H1 (cell line): ENCODE measurements around the gene VSTM2B. TPM values are rescaled to one million over a fixed set of nuclear protein-coding genes. Genes with fewer than 3 reads are reported as not detected.

Experiments used
- CTCF ChIA-PET: fragments of 300-600 bp; sonication (Branson Sonifier 250); formaldehyde crosslinking; loops from one replicate; lab custom pipeline; 2021; ENCODE audit not compliant: partially characterized antibody; lab: Charles Lee
- POLR2A ChIA-PET: fragments of 300-600 bp; sonication (Branson Sonifier 250); formaldehyde crosslinking; loops from one replicate; lab custom pipeline; 2021; ENCODE audit warnings: inconsistent platforms; ENCODE audit not compliant: partially characterized antibody; lab: Charles Lee
- DNase-seq, 2 experiments: peaks; one replicate each; pipeline versions ENCODE4 v3.0.0 to v3.0.0-alpha.2; 2010 to 2022; ENCODE audit warnings: low spot score in 2 of 2, low read depth in 1 of 2, mixed read lengths in 1 of 2
- FAIRE-seq: peaks from 2 replicates; lab custom pipeline; 2011; peaks lifted over from hg19 to GRCh38; lab: Jason Lieb, UNC
- H2AFZ ChIP-seq: 2 replicates; pipeline ENCODE4 v1.8.1; 2012; ENCODE audit warnings: low read length, inconsistent platforms
- H2AK5ac ChIP-seq: 2 replicates; pipeline ENCODE4 v1.6.1; 2013; ENCODE audit warnings: low read depth, low read length
- H2BK120ac ChIP-seq: replicated peaks from 2 replicates; pipeline ENCODE3; 2013; ENCODE audit warnings: low read depth, low read length, inconsistent platforms
- H2BK12ac ChIP-seq: 2 replicates; pipeline ENCODE4 v1.6.1; 2013; ENCODE audit warnings: low read depth, low read length
- H2BK15ac ChIP-seq: 2 replicates; pipeline ENCODE4 v1.6.1; 2013; ENCODE audit warnings: low read length
- H2BK20ac ChIP-seq: 2 replicates; pipeline ENCODE4 v1.6.1; 2013; ENCODE audit warnings: low read length
- H2BK5ac ChIP-seq: 2 replicates; pipeline ENCODE4 v1.6.1; 2013; ENCODE audit warnings: low read depth, low read length
- H3K14ac ChIP-seq: 2 replicates; pipeline ENCODE4 v1.6.1; 2013; ENCODE audit warnings: inconsistent platforms; ENCODE audit not compliant: insufficient read length
- H3K18ac ChIP-seq: 2 replicates; pipeline ENCODE4 v1.6.1; 2013; ENCODE audit warnings: low read length; ENCODE audit errors: extremely low read depth
- H3K23ac ChIP-seq: 2 replicates; pipeline ENCODE4 v1.6.1; 2013; ENCODE audit warnings: inconsistent platforms; ENCODE audit not compliant: insufficient read length
- H3K23me2 ChIP-seq: 2 replicates; pipeline ENCODE4 v1.6.1; 2013; ENCODE audit warnings: low read depth, low read length
- H3K27ac ChIP-seq: 2 replicates; pipeline ENCODE4 v1.6.1; 2011; ENCODE audit warnings: low read depth, low read length, inconsistent platforms
- H3K27me3 ChIP-seq, 4 experiments: replicated peaks in 1 of 4; 1 replicate in 1 of 4; 2 replicates in 3 of 4; pipeline versions ENCODE4 v1.6.1 to v1.8.1; 2011 to 2013; ENCODE audit warnings: low read length in 3 of 4, mild to moderate bottlenecking in 3 of 4, inconsistent platforms in 2 of 4, mixed read lengths in 2 of 4, moderate library complexity in 1 of 4; ENCODE audit not compliant: control insufficient read depth in 3 of 4, insufficient read depth in 3 of 4; ENCODE audit errors: extremely low read depth in 1 of 4
- H3K36me3 ChIP-seq, 4 experiments: 2 replicates each; pipeline versions ENCODE4 v1.6.1 to v1.8.1; 2011 to 2013; ENCODE audit warnings: mild to moderate bottlenecking in 4 of 4, low read length in 3 of 4, moderate library complexity in 2 of 4, control low read depth in 1 of 4, inconsistent platforms in 1 of 4; ENCODE audit not compliant: insufficient read depth in 4 of 4, control insufficient read depth in 2 of 4
- H3K4ac ChIP-seq: replicated peaks from 2 replicates; pipeline ENCODE3; 2013; ENCODE audit warnings: low read length, low read depth, mixed read lengths, inconsistent platforms; ENCODE audit not compliant: insufficient read length
- H3K4me1 ChIP-seq, 4 experiments: replicated peaks in 1 of 4; 1 replicate in 1 of 4; 2 replicates in 3 of 4; pipeline versions ENCODE4 v1.6.1 to v1.8.1; 2011 to 2013; ENCODE audit warnings: low read length in 3 of 4, inconsistent platforms in 2 of 4, mixed read lengths in 1 of 4; ENCODE audit not compliant: insufficient read depth in 4 of 4, control insufficient read depth in 3 of 4
- H3K4me2 ChIP-seq, 2 experiments: 2 replicates each; pipeline versions ENCODE4 v1.6.1 to v1.8.1; 2011 to 2013; ENCODE audit warnings: low read depth in 2 of 2, low read length in 2 of 2, control low read depth in 1 of 2, inconsistent platforms in 1 of 2, mild to moderate bottlenecking in 1 of 2; ENCODE audit not compliant: insufficient read depth in 1 of 2
- H3K4me3 ChIP-seq, 4 experiments: fragments of 200-600, 300-600 bp in 1 of 4; sonication (generic), shearing (Covaris generic), sonication (Bioruptor Twin) in 1 of 4; 2 replicates each; pipeline versions ENCODE4 v1.5.1 to v1.8.1; 2011 to 2016; ENCODE audit warnings: low read length in 4 of 4, low read depth in 3 of 4, control low read depth in 2 of 4, inconsistent platforms in 2 of 4, mild to moderate bottlenecking in 2 of 4, mixed read lengths in 1 of 4, moderate library complexity in 1 of 4; ENCODE audit not compliant: insufficient read depth in 2 of 4; ENCODE audit errors: extremely low read depth in 1 of 4
- H3K56ac ChIP-seq: replicated peaks from 2 replicates; pipeline ENCODE3; 2013; ENCODE audit warnings: low read depth, mild to moderate bottlenecking, mixed read lengths, low read length, inconsistent platforms; ENCODE audit not compliant: insufficient read length
- H3K79me1 ChIP-seq: 2 replicates; pipeline ENCODE4 v1.6.1; 2013; ENCODE audit warnings: low read depth, low read length, control low read depth
- H3K79me2 ChIP-seq, 2 experiments: 2 replicates each; pipeline versions ENCODE4 v1.6.1 to v1.8.1; 2012 to 2013; ENCODE audit warnings: low read length in 2 of 2, mild to moderate bottlenecking in 2 of 2, inconsistent platforms in 1 of 2; ENCODE audit not compliant: insufficient read depth in 2 of 2, control insufficient read depth in 1 of 2
- H3K9ac ChIP-seq, 4 experiments: replicated peaks in 1 of 4; 1 replicate in 1 of 4; 2 replicates in 3 of 4; pipeline versions ENCODE4 v1.6.1 to v1.8.1; 2011 to 2013; ENCODE audit warnings: low read depth in 3 of 4, low read length in 3 of 4, control low read depth in 2 of 4, mild to moderate bottlenecking in 2 of 4, moderate library complexity in 2 of 4, inconsistent platforms in 1 of 4; ENCODE audit errors: extremely low read depth in 1 of 4
- H3K9me3 ChIP-seq, 2 experiments: 2 replicates each; pipeline versions ENCODE4 v1.6.1 to v1.8.1; 2012 to 2013; ENCODE audit warnings: mild to moderate bottlenecking in 2 of 2, moderate library complexity in 2 of 2, control low read depth in 1 of 2, inconsistent platforms in 1 of 2, low read depth in 1 of 2, low read length in 1 of 2, mixed read lengths in 1 of 2; ENCODE audit not compliant: insufficient read depth in 2 of 2
- H4K20me1 ChIP-seq, 2 experiments: replicated peaks in 1 of 2; 2 replicates each; pipeline versions ENCODE3 to v1.8.1; 2011 to 2013; ENCODE audit warnings: inconsistent platforms in 2 of 2, low read length in 2 of 2, mild to moderate bottlenecking in 1 of 2; ENCODE audit not compliant: insufficient read depth in 2 of 2, control insufficient read depth in 1 of 2
- H4K5ac ChIP-seq: 2 replicates; pipeline ENCODE4 v1.6.1; 2013; ENCODE audit warnings: low read length, low read depth, mixed read lengths, inconsistent platforms; ENCODE audit not compliant: insufficient read length
- H4K8ac ChIP-seq: 2 replicates; pipeline ENCODE4 v1.8.0; 2013; ENCODE audit warnings: mild to moderate bottlenecking, moderate library complexity, low read length, inconsistent platforms; ENCODE audit not compliant: insufficient read depth; ENCODE audit errors: extremely low read depth
- H4K91ac ChIP-seq: replicated peaks from 2 replicates; pipeline ENCODE3; 2013; ENCODE audit warnings: low read length, mixed read lengths, inconsistent platforms; ENCODE audit not compliant: insufficient read length
- CTBP2 ChIP-seq: IDR thresholded peaks from 2 replicates; pipeline ENCODE4 v1.7.0; 2011; ENCODE audit warnings: borderline replicate concordance, mild to moderate bottlenecking, moderate library complexity, mixed read lengths, low read length; ENCODE audit not compliant: insufficient read depth, insufficient read length
- TCF12 ChIP-seq: IDR thresholded peaks from 2 replicates; pipeline ENCODE4 v1.6.1; 2011; ENCODE audit warnings: low read depth, mild to moderate bottlenecking, low read length
- YY1 ChIP-seq: IDR thresholded peaks from 2 replicates; pipeline ENCODE4 v1.6.1; 2011; ENCODE audit warnings: low read depth, mild to moderate bottlenecking, low read length
- WGBS, 2 experiments: shearing (Covaris generic) in 1 of 2; methylation state at CpG; one replicate each; pipeline versions ENCODE4 v1.1.6 to v1.1.7; 2013 to 2015; ENCODE audit warnings: low lambda C conversion rate in 2 of 2, mixed read lengths in 2 of 2, inconsistent platforms in 1 of 2, low coverage in 1 of 2, missing lambda C conversion rate in 1 of 2; ENCODE audit not compliant: insufficient replicate concordance in 2 of 2, insufficient coverage in 1 of 2, insufficient read length in 1 of 2; ENCODE audit errors: extremely low coverage in 1 of 2, missing lambda C conversion rate in 1 of 2; 5-methylcytosine and 5-hydroxymethylcytosine counted together
- polyA plus RNA-seq, 7 experiments: library from polyadenylated mRNA; depleted of rRNA in 3 of 7; stranded (reverse) in 5 of 7; unstranded in 2 of 7; fragments of >200 nt in 5 of 7; fragments of 200-250 nt in 2 of 7; gene quantifications; 1 replicate in 5 of 7; 2 replicates in 1 of 7; 4 replicates in 1 of 7; pipeline versions ENCODE4 v1.2.1 to v1.2.3, GENCODE V29; 2011 to 2013; ENCODE audit warnings: missing spikeins in 2 of 7, mixed read lengths in 2 of 7
- total RNA-seq: library from RNA; stranded (reverse); fragmentation: NEBNext Ultra II Directional; extraction: Animal tissue kit (Norgen Biotek cat#: 25700); gene quantifications from 2 replicates; pipeline ENCODE4 v1.2.1, GENCODE V29; 2021

VSTM2B gene
- total and polyA plus RNA-seq, 2 of the 8 experiments (the other 6 are each of a cell fraction or from before 2014, with no cell fraction given): 0.82 to 1.5 TPM

GRCh38 chr19:29517412-29517811 lies 8.4 kb upstream of the VSTM2B start:
- no peak overlapping the region for H3K23ac ChIP-seq
- CTCF ChIA-PET: interaction anchor here (1.2 kb wide), 3 partner anchors 11 to 230 kb away, joined by 3 to 5 read pairs (median 4); no protein-coding TSS in a partner anchor

More at GRCh38 chr19:29517412-29517811, 8.4 kb upstream of the VSTM2B start:
- Histone ChIP-seq H3K4me1 (no peaks in the 10 kb centered on the region; a peak in 1 of 7 replicates), H4K91ac (no peak overlapping the region), H3K4ac (no peak overlapping the region), H2BK12ac (no peak overlapping the region), H3K23me2 (peaks cover 2% of the 10 kb centered on the region; the same call in 1 of the 2 replicates), H3K27me3 (no peaks in the 10 kb centered on the region; a peak in 1 of 7 replicates), H2AK5ac (no peak overlapping the region), H3K4me3 (no peak overlapping the region), H4K8ac (no peak overlapping the region), H3K79me2 (no peaks in the 10 kb centered on the region), H2BK15ac (no peak overlapping the region), H2BK20ac (no peak overlapping the region), H3K79me1 (no peaks in the 10 kb centered on the region), H4K20me1 (no peaks in the 10 kb centered on the region), H3K27ac (no peak overlapping the region), H3K18ac (no peak overlapping the region), H3K9ac (no peak overlapping the region), H3K36me3 (no peaks in the 10 kb centered on the region), H3K56ac (no peak overlapping the region), H2BK5ac (no peak overlapping the region), H3K9me3 (no peaks in the 10 kb centered on the region)
- TF ChIP-seq YY1 (no peak), CTBP2 (no peak), TCF12 (no peak)
- TF ChIP-seq, all 59 proteins: peak for 0
- Histone ChIP-seq H3K4me2 (no peak overlapping the region), H3K14ac (no peak overlapping the region), H2AFZ (no peak overlapping the region), H4K5ac (no peak overlapping the region), H2BK120ac (no peak overlapping the region)
- WGBS, 2 experiments: 92% methylated on average over 4 of the region's 4 CpGs; no CpG with 5 or more reads in 1 of the 2 experiments
- FAIRE-seq (no peak), DNase-seq (no peak)
- POLR2A ChIA-PET: no interaction called here
